Large intestine (tissue), 3 donors: ENCODE results near the gene PLEKHO1. TPM values are rescaled to one million over a fixed set of nuclear protein-coding genes. Genes with fewer than 3 reads are reported as not detected.

Source experiments
- DNase-seq, 2 donors: peaks; one replicate each; pipeline versions ENCODE4 v3.0.0 to v3.0.0-alpha.2; 2013
- H3K27ac ChIP-seq: one replicate; pipeline ENCODE4 v1.5.1; 2013; ENCODE audit warnings: low read length
- H3K27me3 ChIP-seq: 2 replicates; pipeline ENCODE4 v1.6.1; 2013; ENCODE audit warnings: low read length; ENCODE audit not compliant: control insufficient read depth, insufficient read depth
- H3K36me3 ChIP-seq: 2 replicates; pipeline ENCODE4 v1.6.1; 2013; ENCODE audit warnings: low read length; ENCODE audit not compliant: control insufficient read depth, insufficient read depth
- H3K4me1 ChIP-seq: one replicate; pipeline ENCODE4 v1.6.1; 2013; ENCODE audit warnings: low read length; ENCODE audit not compliant: control insufficient read depth, insufficient read depth
- H3K4me3 ChIP-seq: one replicate; pipeline ENCODE4 v1.5.1; 2013; ENCODE audit warnings: low read length
- H3K9me3 ChIP-seq: one replicate; pipeline ENCODE4 v1.6.1; 2013; ENCODE audit warnings: mild to moderate bottlenecking, low read depth, low read length, moderate library complexity; ENCODE audit not compliant: control insufficient read depth
- WGBS: methylation state at CpG from one replicate; pipeline ENCODE4 v1.1.5; 2013; ENCODE audit warnings: low lambda C conversion rate; ENCODE audit not compliant: insufficient coverage; 5-methylcytosine and 5-hydroxymethylcytosine counted together
- polyA plus RNA-seq: library from polyadenylated mRNA; unstranded; fragments of 120-200 nt; gene quantifications from one replicate; pipeline ENCODE4 v1.2.1, GENCODE V29; 2013

PLEKHO1 gene
- polyA plus RNA-seq, 1 donor = 30.5 TPM

DNA sequence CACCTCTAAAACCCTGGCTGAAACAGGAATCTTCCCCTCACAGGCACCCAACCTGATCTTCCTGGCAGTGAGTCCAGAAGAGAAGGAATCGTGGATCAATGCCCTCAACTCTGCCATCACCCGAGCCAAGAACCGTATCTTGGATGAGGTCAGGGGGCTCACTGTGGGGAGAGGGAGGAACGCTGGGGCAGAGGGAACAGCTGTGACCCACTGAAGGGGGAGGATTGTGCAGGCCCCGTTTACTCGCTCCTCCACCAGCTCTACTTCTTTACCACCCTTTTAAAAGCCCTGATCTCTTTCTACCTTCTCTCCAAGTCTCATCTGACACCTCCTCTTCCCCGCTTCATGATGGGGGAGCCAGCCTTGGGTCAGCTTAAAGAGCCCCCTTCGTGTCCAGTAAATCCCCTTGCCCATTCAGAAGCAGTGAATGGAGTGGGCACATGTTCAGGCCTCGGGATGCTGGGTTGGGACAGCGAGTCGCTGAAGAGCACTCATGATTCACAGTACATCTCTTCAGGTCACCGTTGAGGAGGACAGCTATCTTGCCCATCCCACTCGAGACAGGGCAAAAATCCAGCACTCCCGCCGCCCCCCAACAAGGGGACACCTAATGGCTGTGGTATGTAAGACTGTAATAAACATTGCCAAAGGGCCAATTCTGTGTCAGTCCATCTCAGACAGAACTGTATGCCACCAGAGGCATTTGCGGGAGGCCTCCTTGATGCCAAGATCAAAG is 7.3 kb downstream of the PLEKHO1 start:
- Histone ChIP-seq H3K36me3 (peaks cover 44% of the 10 kb centered on the region), H3K9me3 (no peaks in the 10 kb centered on the region), H3K27ac (no peak overlapping the region), H3K27me3 (peaks cover 2% of the 10 kb centered on the region), H3K4me3 (no peak overlapping the region), H3K4me1 (peaks cover 5% of the 10 kb centered on the region)
- WGBS = no CpG with 5 or more reads among the region's 16 CpGs
- no peak for DNase-seq

DNA sequence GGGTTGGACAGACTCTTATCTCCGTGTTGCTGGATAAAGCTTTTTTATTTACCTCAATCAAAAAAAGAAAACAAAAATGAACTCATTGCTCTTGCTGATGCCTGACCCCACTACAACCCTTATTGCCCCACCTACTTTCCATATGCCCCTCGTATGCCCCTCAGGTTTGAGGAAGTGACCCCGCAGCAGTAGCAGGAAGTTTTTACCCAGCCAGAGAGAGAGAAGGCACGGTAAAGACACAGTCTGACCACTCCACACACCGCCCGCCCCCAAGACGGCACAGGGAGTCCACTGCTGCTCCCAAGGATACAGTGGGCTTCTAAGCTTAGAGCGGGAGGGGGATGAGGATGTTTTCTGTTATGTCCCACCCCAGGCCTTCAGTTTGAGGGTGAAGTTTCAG is 9.8 kb downstream of the PLEKHO1 start:
- Histone ChIP-seq H3K27ac (peak overlapping the region; percentile 25), H3K9me3 (no peaks in the 10 kb centered on the region), H3K4me1 (peaks cover 20% of the 10 kb centered on the region), H3K36me3 (peaks cover 35% of the 10 kb centered on the region), H3K27me3 (no peaks in the 10 kb centered on the region), H3K4me3 (no peak overlapping the region)
- 67% methylated on average over 1 of the region's 8 CpGs for WGBS
- DNase-seq = no peak

DNA sequence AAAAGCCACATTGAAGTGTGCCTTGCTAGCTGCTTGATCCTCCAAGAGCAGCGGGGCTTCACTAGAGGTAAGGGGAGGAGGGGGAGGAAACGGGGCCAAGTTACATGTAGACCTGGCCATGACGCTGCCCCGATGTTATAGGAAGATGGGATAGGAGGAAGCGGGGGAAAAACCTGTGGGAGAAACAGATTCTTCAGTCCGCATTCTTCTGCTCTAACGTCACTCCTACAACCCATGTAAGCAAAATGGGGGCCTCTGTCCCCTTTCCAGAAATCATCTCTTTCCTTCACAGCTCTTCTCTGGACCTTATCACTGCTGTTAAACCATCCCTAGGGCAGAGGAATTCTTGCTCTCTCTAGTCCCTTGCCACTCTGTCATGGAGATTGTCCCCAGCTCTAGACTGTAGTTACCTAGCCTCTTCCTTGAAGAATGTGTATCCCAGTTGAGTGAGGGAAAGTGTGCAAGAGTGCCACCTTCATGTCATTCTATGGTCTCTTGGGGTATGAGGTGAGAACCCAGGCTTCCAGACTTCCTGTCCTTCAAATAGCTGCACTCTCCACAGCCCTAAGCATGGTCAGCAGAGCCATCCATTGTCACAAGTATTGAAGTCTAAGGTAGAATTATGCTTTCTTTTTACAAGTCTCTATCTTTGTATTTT is 11.4 kb downstream of the PLEKHO1 start:
- no peak for DNase-seq
- H3K36me3 ChIP-seq = peaks cover 31% of the 10 kb centered on the region
- H3K9me3 ChIP-seq = no peaks in the 10 kb centered on the region
- peak overlapping the region; percentile 80 for H3K27ac ChIP-seq
- no CpG with 5 or more reads among the region's 7 CpGs for WGBS
- H3K27me3 ChIP-seq = no peaks in the 10 kb centered on the region
- H3K4me3 ChIP-seq = no peak overlapping the region
- H3K4me1 ChIP-seq = peaks cover 20% of the 10 kb centered on the region

DNA sequence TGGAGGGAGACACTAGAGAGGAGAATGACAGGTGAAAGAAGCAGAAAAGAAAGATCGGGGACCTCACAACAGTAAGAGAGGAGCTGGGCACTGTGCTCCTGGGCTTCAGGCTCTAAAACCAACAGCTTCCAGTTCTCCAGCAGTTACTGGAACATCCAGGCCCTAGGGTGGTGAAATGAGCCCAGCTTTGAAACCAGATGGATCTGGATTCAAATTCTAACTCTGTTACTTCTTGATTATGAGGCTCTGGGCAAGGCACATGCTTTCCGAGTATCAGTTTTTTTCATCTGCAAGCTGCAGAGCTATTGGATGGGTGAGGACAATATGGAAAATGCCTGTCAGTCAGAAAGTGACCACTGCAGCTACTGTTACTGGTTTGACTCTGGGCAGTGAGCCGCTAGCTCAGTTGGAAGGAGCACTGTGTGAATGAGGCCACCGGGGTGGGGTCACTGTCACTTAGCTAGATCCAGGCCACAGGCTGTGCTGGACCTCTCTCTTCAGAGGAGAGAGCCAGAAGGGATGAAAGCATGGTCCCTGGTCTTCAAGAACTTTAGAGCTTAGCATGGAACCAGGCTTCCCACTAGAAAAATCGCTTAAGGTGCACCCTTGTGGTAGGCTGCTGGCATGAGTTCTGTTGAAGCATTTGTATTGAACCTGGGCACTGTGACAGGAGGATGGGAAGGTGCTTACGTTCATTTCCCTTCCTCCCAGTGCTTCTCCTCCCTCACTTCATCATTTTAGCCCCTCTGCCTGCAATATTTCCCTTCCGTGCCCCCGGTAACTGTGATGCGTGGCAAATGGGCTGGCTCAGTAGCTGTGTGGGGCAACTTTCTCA is 12.2 kb downstream of the PLEKHO1 start:
- peaks cover 24% of the 10 kb centered on the region for H3K36me3 ChIP-seq
- H3K27ac ChIP-seq = peak overlapping the region; percentile 80
- no peak overlapping the region for H3K4me3 ChIP-seq
- H3K4me1 ChIP-seq = peaks cover 20% of the 10 kb centered on the region
- no peaks in the 10 kb centered on the region for H3K27me3 ChIP-seq
- DNase-seq = no peak
- no peaks in the 10 kb centered on the region for H3K9me3 ChIP-seq
- WGBS = no CpG with 5 or more reads among the region's 9 CpGs

DNA sequence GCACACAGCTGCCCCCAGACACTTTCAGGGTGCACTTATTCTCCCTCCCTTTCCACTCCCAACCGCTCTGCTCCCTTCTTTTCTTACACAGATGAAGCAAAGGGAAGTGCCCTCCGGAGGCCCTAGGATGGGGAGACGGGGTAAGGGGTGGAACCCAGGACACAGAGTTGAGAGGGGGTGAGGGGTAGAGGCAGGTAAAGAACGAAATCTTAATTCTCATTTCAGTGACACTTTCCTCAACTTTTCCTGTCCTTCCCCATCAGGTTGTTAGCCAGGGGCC is 12.8 kb downstream of the PLEKHO1 start:
- no CpG with 5 or more reads among the region's 4 CpGs for WGBS
- Histone ChIP-seq H3K9me3 (no peaks in the 10 kb centered on the region), H3K27me3 (no peaks in the 10 kb centered on the region), H3K4me1 (peaks cover 20% of the 10 kb centered on the region), H3K36me3 (peaks cover 19% of the 10 kb centered on the region), H3K4me3 (peak overlapping the region; percentile 31), H3K27ac (peak overlapping the region; percentile 80)
- DNase-seq = no peak

DNA sequence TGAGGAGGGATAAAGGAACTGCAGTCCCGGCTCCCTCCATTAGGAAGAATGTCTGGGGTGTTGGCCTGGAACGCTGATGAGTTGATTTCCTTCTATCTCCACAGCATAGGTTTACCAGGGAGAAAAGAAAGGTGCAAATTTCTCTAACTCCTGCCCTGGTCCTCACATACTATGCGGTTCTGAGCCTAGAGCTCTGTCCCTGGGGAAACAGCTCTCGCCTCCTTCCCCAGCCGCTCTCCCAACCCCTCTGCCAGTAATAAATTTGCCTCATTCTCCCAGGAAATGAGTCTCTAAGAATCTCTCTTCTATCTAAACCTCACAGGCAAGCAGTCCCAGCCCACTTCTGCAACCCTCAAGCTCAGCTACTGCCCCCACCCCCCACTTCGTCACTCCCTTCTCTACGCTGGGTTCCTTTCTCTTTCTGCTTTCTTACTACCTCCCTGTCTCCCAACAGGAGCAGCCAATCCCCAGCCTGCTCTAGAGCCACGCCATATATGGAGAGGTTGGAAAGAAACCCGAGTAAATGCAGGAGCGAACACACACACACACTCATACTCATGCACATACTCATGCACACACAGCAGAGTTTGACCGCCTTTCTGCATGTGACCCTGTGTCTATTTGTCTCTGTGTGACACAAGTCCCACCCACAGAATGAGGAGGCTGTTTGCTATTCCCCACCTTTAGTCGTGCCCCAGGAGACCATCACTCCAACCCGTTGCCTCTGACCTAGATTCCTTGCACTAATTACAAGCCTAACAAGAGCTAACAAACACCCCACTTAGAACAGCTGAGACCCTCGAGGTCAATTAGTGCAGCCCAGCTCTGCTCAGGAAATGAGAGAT is 13.4 kb downstream of the PLEKHO1 start:
- H3K4me1 ChIP-seq = peaks cover 20% of the 10 kb centered on the region
- H3K36me3 ChIP-seq = peaks cover 14% of the 10 kb centered on the region
- H3K27ac ChIP-seq = peak overlapping the region; percentile 80
- no peaks in the 10 kb centered on the region for H3K9me3 ChIP-seq
- 0% methylated on average over 1 of the region's 14 CpGs for WGBS
- DNase-seq = peak; percentile 95 to 98
- no peaks in the 10 kb centered on the region for H3K27me3 ChIP-seq
- H3K4me3 ChIP-seq = peak overlapping the region; percentile 31

DNA sequence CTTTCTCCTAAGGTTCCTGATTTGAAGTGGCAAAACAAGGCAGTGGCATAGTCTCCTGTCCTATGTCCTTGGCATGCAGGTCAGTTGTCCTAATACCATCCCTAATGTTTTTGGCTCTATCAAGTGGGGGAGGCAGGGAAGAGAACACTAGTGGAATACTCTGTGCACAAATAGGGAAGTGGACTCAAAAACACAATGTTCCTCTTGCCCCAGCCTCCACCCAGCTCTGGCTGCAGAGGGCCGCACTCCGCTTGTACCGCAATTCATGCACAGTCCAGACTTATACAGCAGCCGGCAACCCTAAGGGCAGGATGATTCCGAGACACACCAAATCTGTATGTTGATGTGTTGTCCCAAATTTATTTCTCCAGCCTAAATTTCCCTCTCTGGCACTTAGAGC is 14.5 kb downstream of the PLEKHO1 start:
- DNase-seq = no peak
- WGBS = no CpG with 5 or more reads among the region's 5 CpGs

DNA sequence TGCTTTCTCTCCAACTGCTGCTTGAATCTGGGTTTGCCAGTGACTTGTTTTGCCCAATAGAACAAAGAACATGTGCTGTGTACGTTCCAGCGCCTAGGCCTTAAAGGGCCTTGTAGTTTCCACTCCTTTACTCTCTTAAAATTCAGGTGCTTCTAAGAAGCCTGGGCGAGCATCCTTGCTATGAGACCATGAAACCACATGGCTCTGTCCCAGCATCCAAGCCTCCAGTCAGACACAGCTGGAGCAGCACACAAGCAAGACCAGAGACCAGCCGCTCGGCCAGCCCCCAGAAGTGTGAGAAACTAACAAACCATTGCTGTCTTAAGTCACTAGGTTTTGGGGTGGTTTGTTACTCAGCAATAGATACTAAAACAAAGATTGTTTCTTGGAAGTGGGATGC is 15.1 kb downstream of the PLEKHO1 start:
- no peak overlapping the region for H3K4me3 ChIP-seq
- H3K36me3 ChIP-seq = peaks cover 2% of the 10 kb centered on the region
- no peaks in the 10 kb centered on the region for H3K9me3 ChIP-seq
- H3K27me3 ChIP-seq = no peaks in the 10 kb centered on the region
- DNase-seq = no peak
- no CpG with 5 or more reads among the region's 5 CpGs for WGBS
- no peak overlapping the region for H3K27ac ChIP-seq
- H3K4me1 ChIP-seq = peaks cover 20% of the 10 kb centered on the region

More for the DNA sequence above, 14.5 kb downstream of the PLEKHO1 start:
- no peaks in the 10 kb centered on the region for H3K9me3 ChIP-seq
- H3K36me3 ChIP-seq = peaks cover 8% of the 10 kb centered on the region
- peak overlapping the region; percentile 75 for H3K27ac ChIP-seq
- no peak overlapping the region for H3K4me3 ChIP-seq
- peaks cover 20% of the 10 kb centered on the region for H3K4me1 ChIP-seq
- no peaks in the 10 kb centered on the region for H3K27me3 ChIP-seq

DNA sequence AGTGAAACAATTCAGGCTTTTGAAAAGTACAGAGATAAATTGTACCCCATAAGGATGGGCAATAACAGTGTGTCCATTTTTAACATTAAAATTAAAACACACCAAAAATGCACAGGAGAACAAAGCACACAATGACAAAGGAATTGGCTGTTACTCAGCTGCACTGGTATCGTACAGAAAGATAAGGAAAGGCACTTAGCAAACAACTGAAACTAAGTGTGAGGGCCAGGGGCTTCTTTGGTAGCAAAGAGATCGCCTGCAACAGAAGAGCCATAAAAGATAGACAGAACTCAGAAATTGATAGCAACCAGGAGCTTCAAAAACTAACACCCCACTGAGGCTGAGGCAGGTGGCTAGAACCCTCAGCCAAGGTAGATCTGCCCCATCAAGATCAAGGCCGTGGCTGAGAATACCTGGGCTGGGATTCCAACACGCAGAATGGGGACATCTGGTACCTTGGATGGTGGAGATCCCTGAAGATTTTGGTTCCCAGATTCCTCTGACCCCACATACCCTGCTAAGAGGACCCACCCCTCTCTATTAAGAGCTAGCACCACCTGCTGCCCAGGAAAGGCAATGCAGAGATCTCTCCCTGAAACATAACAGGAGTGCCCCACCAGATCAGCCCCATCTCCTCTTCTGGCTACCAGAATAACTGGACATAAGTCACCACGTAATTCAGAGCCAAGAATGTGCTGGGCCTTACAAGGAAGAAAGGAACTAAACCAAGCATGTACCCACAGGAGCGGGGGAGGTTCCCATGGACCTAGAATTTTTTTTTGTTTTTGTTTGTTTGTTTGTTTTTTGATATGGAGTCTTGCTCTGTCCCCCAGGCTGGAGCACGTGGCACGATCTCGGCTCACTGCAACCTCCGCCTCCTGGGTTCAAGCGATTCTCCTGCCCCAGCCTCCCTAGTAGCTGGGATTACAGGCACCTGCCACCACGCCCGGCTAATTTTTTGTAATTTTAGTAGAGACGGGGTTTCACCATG is 16.2 kb downstream of the PLEKHO1 start:
- H3K4me3 ChIP-seq = no peak overlapping the region
- H3K9me3 ChIP-seq = no peaks in the 10 kb centered on the region
- peaks cover 20% of the 10 kb centered on the region for H3K4me1 ChIP-seq
- peak in 1 of 2 donors; percentile 37 for DNase-seq
- WGBS = 29% methylated on average over 1 of the region's 14 CpGs
- no peaks in the 10 kb centered on the region for H3K27me3 ChIP-seq
- H3K36me3 ChIP-seq = no peaks in the 10 kb centered on the region
- H3K27ac ChIP-seq = no peak overlapping the region
